ENCODE measurements around the gene DSCAML1. TPM values are rescaled to one million over a fixed set of nuclear protein-coding genes. Genes with fewer than 3 reads are reported as not detected.

Gene DSCAML1
- total RNA-seq, 1 experiment from 2014 or later: 0.90 TPM

DNA sequence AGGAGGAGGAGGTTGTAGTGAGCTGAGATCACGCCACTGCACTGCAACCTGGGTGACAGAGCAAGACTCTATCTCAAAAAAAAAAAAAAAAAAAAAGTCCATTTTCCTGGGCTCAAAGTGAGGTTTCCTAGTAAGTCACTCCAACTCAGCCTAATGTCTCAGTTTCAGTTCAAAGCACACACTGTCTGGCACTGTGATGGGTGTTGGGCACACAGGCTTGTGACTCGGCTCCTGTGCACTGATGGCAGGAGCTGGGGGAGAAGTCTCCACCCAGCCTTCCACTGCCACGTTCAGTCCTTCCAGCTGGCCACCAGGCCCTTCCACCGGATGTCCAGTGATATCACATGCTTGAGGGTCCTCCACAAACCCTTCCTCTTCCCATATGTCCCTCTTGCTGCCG is 283.4 kb downstream of the DSCAML1 start:
- H3K4me1 Mint-ChIP-seq: peaks cover 39% of the 10 kb centered on the region
- no peaks in the 10 kb centered on the region for H3K9me3 Mint-ChIP-seq
- CTCF ChIA-PET: interaction anchor here (0.7 to 2.4 kb wide), 4 partner anchors 88 to 424 kb away, joined by 4 to 13 read pairs (median 6); no protein-coding TSS in a partner anchor
- POLR2A ChIA-PET: no interaction called here
- DNase-seq (ENCODE audit: low spot score) (no peak), ATAC-seq (no peak)
- no peak for TF ChIP-seq ZBTB21 (CRISPR knock-in tag; IDR thresholded peaks at IDR 0.05; ENCODE audit: borderline replicate concordance)
- no peaks in the 10 kb centered on the region for H3K36me3 Mint-ChIP-seq
- H3K4me3 Mint-ChIP-seq: no peak overlapping the region
- no peaks in the 10 kb centered on the region for H3K27me3 Mint-ChIP-seq (ENCODE audit: low read depth)
- H3K27ac Mint-ChIP-seq: no peak overlapping the region

DNA sequence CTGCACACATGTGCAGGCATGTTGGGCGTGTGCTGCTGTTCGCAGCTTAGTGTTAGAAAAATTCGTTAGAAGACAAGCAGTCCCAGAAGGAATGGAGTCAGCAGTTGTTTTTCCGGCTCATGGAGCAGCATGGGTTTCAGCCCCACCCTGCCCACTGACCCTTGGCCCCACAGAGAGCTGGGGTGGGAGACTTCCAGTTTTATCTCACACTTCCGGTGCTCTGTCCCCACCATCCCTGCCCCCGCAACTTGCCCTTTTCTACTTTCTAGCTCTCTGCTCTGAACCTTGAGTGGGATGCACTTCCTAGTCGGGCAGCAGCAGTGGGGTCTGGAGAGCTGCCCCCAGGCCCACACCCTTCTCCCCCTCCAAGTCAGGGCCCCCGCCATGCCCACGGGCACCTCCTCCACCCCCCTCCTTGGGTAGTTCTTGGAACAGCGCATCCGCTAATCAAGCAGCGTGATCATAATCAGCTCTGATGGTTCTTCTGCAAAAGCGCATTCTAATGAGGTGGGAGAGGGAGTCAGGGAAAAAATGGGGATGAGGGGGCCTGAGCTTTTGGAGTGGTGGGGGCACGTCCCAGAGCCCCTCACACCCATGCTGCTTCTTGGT is 285.0 kb downstream of the DSCAML1 start:
- no peaks in the 10 kb centered on the region for H3K9me3 Mint-ChIP-seq
- DNase-seq (ENCODE audit: low spot score) (no peak), ATAC-seq (no peak)
- no peaks in the 10 kb centered on the region for H3K36me3 Mint-ChIP-seq
- peak overlapping the region; percentile 91 for H3K27ac Mint-ChIP-seq
- H3K27me3 Mint-ChIP-seq (ENCODE audit: low read depth): no peaks in the 10 kb centered on the region
- H3K4me1 Mint-ChIP-seq: peaks cover 37% of the 10 kb centered on the region
- H3K4me3 Mint-ChIP-seq: no peak overlapping the region
- TF ChIP-seq TCF7 (CRISPR knock-in tag; IDR thresholded peaks at IDR 0.05; ENCODE audit: low read depth): no peak
- TF ChIP-seq, protein P1, sequence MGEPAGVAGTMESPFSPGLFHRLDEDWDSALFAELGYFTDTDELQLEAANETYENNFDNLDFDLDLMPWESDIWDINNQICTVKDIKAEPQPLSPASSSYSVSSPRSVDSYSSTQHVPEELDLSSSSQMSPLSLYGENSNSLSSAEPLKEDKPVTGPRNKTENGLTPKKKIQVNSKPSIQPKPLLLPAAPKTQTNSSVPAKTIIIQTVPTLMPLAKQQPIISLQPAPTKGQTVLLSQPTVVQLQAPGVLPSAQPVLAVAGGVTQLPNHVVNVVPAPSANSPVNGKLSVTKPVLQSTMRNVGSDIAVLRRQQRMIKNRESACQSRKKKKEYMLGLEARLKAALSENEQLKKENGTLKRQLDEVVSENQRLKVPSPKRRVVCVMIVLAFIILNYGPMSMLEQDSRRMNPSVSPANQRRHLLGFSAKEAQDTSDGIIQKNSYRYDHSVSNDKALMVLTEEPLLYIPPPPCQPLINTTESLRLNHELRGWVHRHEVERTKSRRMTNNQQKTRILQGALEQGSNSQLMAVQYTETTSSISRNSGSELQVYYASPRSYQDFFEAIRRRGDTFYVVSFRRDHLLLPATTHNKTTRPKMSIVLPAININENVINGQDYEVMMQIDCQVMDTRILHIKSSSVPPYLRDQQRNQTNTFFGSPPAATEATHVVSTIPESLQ (CRISPR knock-in tag; IDR thresholded peaks at IDR 0.05): no peak
- TF ChIP-seq, protein P2, sequence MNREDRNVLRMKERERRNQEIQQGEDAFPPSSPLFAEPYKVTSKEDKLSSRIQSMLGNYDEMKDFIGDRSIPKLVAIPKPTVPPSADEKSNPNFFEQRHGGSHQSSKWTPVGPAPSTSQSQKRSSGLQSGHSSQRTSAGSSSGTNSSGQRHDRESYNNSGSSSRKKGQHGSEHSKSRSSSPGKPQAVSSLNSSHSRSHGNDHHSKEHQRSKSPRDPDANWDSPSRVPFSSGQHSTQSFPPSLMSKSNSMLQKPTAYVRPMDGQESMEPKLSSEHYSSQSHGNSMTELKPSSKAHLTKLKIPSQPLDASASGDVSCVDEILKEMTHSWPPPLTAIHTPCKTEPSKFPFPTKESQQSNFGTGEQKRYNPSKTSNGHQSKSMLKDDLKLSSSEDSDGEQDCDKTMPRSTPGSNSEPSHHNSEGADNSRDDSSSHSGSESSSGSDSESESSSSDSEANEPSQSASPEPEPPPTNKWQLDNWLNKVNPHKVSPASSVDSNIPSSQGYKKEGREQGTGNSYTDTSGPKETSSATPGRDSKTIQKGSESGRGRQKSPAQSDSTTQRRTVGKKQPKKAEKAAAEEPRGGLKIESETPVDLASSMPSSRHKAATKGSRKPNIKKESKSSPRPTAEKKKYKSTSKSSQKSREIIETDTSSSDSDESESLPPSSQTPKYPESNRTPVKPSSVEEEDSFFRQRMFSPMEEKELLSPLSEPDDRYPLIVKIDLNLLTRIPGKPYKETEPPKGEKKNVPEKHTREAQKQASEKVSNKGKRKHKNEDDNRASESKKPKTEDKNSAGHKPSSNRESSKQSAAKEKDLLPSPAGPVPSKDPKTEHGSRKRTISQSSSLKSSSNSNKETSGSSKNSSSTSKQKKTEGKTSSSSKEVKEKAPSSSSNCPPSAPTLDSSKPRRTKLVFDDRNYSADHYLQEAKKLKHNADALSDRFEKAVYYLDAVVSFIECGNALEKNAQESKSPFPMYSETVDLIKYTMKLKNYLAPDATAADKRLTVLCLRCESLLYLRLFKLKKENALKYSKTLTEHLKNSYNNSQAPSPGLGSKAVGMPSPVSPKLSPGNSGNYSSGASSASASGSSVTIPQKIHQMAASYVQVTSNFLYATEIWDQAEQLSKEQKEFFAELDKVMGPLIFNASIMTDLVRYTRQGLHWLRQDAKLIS (CRISPR knock-in tag; IDR thresholded peaks at IDR 0.05; ENCODE audit: borderline replicate concordance): no peak
- TF ChIP-seq MXD4 (CRISPR knock-in tag; IDR thresholded peaks at IDR 0.05; ENCODE audit: borderline replicate concordance): no peak
- TF ChIP-seq MYBL2 (CRISPR knock-in tag; IDR thresholded peaks at IDR 0.05): no peak
- no peak for TF ChIP-seq NR1H2 (CRISPR knock-in tag; IDR thresholded peaks at IDR 0.05)
- no peak for TF ChIP-seq JUN (CRISPR knock-in tag; IDR thresholded peaks at IDR 0.05)
- no peak for TF ChIP-seq IRF2 (CRISPR knock-in tag; IDR thresholded peaks at IDR 0.05; ENCODE audit: borderline replicate concordance, low read depth)
- TF ChIP-seq, protein P3, sequence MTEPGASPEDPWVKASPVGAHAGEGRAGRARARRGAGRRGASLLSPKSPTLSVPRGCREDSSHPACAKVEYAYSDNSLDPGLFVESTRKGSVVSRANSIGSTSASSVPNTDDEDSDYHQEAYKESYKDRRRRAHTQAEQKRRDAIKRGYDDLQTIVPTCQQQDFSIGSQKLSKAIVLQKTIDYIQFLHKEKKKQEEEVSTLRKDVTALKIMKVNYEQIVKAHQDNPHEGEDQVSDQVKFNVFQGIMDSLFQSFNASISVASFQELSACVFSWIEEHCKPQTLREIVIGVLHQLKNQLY (CRISPR knock-in tag; IDR thresholded peaks at IDR 0.05): no peak
- TF ChIP-seq TEAD4 (CRISPR knock-in tag; IDR thresholded peaks at IDR 0.05): no peak
- TF ChIP-seq ZBTB21 (CRISPR knock-in tag; IDR thresholded peaks at IDR 0.05; ENCODE audit: borderline replicate concordance): no peak
- CTCF ChIA-PET: interaction anchor here (0.8 to 6.5 kb wide), 4 partner anchors 9 to 109 kb away, joined by 3 to 43 read pairs (median 4); no protein-coding TSS in a partner anchor
- POLR2A ChIA-PET: no interaction called here

DNA sequence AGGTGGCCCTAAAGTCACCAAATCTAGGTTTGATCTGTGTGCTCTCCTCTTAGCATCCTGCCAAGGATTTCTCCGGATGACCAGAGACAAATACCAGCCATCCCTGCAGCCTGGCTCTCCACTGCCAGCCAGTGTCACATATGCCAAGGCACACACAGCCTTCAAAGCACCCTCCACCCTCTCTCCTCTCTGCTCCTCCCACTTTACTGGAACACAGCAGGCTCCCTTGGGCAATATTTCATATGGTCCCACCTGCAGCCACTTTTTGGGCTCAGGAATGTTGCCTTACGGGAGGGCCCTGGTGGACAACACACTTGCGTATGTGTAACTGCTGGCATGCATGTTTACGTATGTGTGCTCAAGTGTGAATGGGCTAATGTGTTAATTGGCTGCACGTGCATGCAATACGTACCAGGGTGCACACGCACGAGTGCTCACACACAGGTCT is 285.5 kb downstream of the DSCAML1 start:
- Mint-ChIP-seq H3K27me3 (ENCODE audit: low read depth) (no peaks in the 10 kb centered on the region), H3K36me3 (no peaks in the 10 kb centered on the region), H3K9me3 (no peaks in the 10 kb centered on the region), H3K4me1 (peaks cover 32% of the 10 kb centered on the region), H3K4me3 (no peak overlapping the region), H3K27ac (peak overlapping the region; percentile 91)
- ChIA-PET POLR2A (no interaction called here), CTCF (interaction anchor here (1.3 to 6.5 kb wide), 3 partner anchors 9 to 110 kb away, joined by 4 to 43 read pairs (median 4); no protein-coding TSS in a partner anchor)
- DNase-seq (ENCODE audit: low spot score) (no peak), ATAC-seq (no peak)
- TF ChIP-seq, protein P4, sequence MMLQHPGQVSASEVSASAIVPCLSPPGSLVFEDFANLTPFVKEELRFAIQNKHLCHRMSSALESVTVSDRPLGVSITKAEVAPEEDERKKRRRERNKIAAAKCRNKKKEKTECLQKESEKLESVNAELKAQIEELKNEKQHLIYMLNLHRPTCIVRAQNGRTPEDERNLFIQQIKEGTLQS (CRISPR knock-in tag; conservative IDR thresholded peaks at IDR 0.05): no peak
- no peak for TF ChIP-seq CBFB (CRISPR knock-in tag; IDR thresholded peaks at IDR 0.05; ENCODE audit: low read depth)
- TF ChIP-seq, protein P5, sequence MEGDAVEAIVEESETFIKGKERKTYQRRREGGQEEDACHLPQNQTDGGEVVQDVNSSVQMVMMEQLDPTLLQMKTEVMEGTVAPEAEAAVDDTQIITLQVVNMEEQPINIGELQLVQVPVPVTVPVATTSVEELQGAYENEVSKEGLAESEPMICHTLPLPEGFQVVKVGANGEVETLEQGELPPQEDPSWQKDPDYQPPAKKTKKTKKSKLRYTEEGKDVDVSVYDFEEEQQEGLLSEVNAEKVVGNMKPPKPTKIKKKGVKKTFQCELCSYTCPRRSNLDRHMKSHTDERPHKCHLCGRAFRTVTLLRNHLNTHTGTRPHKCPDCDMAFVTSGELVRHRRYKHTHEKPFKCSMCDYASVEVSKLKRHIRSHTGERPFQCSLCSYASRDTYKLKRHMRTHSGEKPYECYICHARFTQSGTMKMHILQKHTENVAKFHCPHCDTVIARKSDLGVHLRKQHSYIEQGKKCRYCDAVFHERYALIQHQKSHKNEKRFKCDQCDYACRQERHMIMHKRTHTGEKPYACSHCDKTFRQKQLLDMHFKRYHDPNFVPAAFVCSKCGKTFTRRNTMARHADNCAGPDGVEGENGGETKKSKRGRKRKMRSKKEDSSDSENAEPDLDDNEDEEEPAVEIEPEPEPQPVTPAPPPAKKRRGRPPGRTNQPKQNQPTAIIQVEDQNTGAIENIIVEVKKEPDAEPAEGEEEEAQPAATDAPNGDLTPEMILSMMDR (IDR thresholded peaks at IDR 0.05): no peak
- TF ChIP-seq, protein P1 (CRISPR knock-in tag; IDR thresholded peaks at IDR 0.05): no peak
- TF ChIP-seq, protein P6, sequence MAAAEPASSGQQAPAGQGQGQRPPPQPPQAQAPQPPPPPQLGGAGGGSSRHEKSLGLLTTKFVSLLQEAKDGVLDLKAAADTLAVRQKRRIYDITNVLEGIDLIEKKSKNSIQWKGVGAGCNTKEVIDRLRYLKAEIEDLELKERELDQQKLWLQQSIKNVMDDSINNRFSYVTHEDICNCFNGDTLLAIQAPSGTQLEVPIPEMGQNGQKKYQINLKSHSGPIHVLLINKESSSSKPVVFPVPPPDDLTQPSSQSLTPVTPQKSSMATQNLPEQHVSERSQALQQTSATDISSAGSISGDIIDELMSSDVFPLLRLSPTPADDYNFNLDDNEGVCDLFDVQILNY (CRISPR knock-in tag; IDR thresholded peaks at IDR 0.05): no peak
